Measurements from ENCODE around the gene MAPK10.

Gene MAPK10

GRCh38 chr4:86359944-86360478 lies at the start of gene MAPK10:
MAPK10 (minus strand) TSS chr4:86360053.
- DNase-seq (ENCODE audit: low spot score): peak; percentile 48

GRCh38 chr4:86403575-86403974 lies 43.7 kb upstream of the MAPK10 start:
- no peak for DNase-seq (ENCODE audit: low spot score)

- no peak for DNase-seq (ENCODE audit: low spot score)
Measured at GRCh38 chr4:86401826-86402225, 42.0 kb upstream of the MAPK10 start.

- no peak for DNase-seq (ENCODE audit: low spot score)
Measured at GRCh38 chr4:86400216-86400615, 40.4 kb upstream of the MAPK10 start.

GRCh38 chr4:86398187-86398586 lies 38.3 kb upstream of the MAPK10 start:
- no peak for DNase-seq (ENCODE audit: low spot score)

- no peak for DNase-seq (ENCODE audit: low spot score)
Measured at GRCh38 chr4:86393749-86394148, 33.9 kb upstream of the MAPK10 start.

- no peak for DNase-seq (ENCODE audit: low spot score)
Measured at GRCh38 chr4:86389664-86390063, 29.8 kb upstream of the MAPK10 start.

GRCh38 chr4:86388252-86388651 lies 28.4 kb upstream of the MAPK10 start:
- no peak for DNase-seq (ENCODE audit: low spot score)

- no peak for DNase-seq (ENCODE audit: low spot score)
Measured at GRCh38 chr4:86386817-86387415, 27.1 kb upstream of the MAPK10 start.

- DNase-seq (ENCODE audit: low spot score): no peak
Measured at GRCh38 chr4:86386201-86386600, 26.3 kb upstream of the MAPK10 start.

- DNase-seq (ENCODE audit: low spot score): no peak
Measured at GRCh38 chr4:86381431-86381830, 21.6 kb upstream of the MAPK10 start.

GRCh38 chr4:86380181-86380724 lies 20.4 kb upstream of the MAPK10 start:
- DNase-seq (ENCODE audit: low spot score): no peak

GRCh38 chr4:86376850-86377249 lies 17.0 kb upstream of the MAPK10 start:
- DNase-seq (ENCODE audit: low spot score): no peak

- no peak for DNase-seq (ENCODE audit: low spot score)
Measured at GRCh38 chr4:86368433-86368832, 8.6 kb upstream of the MAPK10 start.

GRCh38 chr4:86367577-86367976 lies 7.7 kb upstream of the MAPK10 start:
- no peak for DNase-seq (ENCODE audit: low spot score)

- no peak for DNase-seq (ENCODE audit: low spot score)
Measured at GRCh38 chr4:86366920-86367319, 7.1 kb upstream of the MAPK10 start.

- DNase-seq (ENCODE audit: low spot score): no peak
Measured at GRCh38 chr4:86362510-86362909, 2.7 kb upstream of the MAPK10 start.

- no peak for DNase-seq (ENCODE audit: low spot score)
Measured at GRCh38 chr4:86358257-86358656, 1.6 kb downstream of the MAPK10 start.

- DNase-seq (ENCODE audit: low spot score): no peak
Measured at GRCh38 chr4:86357608-86358007, 2.2 kb downstream of the MAPK10 start.

- no peak for DNase-seq (ENCODE audit: low spot score)
Measured at GRCh38 chr4:86356425-86357210, 3.2 kb downstream of the MAPK10 start.

GRCh38 chr4:86354390-86354789 lies 5.5 kb downstream of the MAPK10 start:
- DNase-seq (ENCODE audit: low spot score): no peak

- DNase-seq (ENCODE audit: low spot score): no peak
Measured at GRCh38 chr4:86346320-86346719, 13.5 kb downstream of the MAPK10 start.

GRCh38 chr4:86344127-86344526 lies 15.7 kb downstream of the MAPK10 start:
- DNase-seq (ENCODE audit: low spot score): no peak
